SU-DHL-6 (cell line): ENCODE results near the gene MINPP1.
"Not testable (repeated sequence)": the region's sequence is repeated elsewhere in the genome, so short reads cannot be mapped to it uniquely, and the experiment has no call there.

ENCODE experiments used
- H2AFZ ChIP-seq: fragments of 200-600 bp; sonication (generic); 2 replicates; pipeline ENCODE4 v1.6.1; 2014; ENCODE audit warnings: low read depth, mild to moderate bottlenecking, moderate library complexity, mixed read lengths, antibody characterized with exemption, low read length; ENCODE audit not compliant: severe bottlenecking
- H3F3A ChIP-seq: fragments of 200-600 bp; shearing (Covaris generic); 2 replicates; pipeline ENCODE4 v1.6.0; 2016; ENCODE audit warnings: antibody characterized with exemption, mild to moderate bottlenecking; ENCODE audit not compliant: insufficient read depth
- H3K27ac ChIP-seq: fragments of 200-600 bp; sonication (generic); 2 replicates; pipeline ENCODE4 v1.5.1; 2016; ENCODE audit warnings: low read depth, mild to moderate bottlenecking, low read length, moderate library complexity, mixed read lengths
- H3K27me3 ChIP-seq: fragments of 200-600 bp; sonication (generic), shearing (Covaris generic); 2 replicates; pipeline ENCODE4 v1.6.0; 2014; ENCODE audit warnings: mild to moderate bottlenecking, low read length
- H3K36me3 ChIP-seq: fragments of 200-600 bp; sonication (generic); 2 replicates; pipeline ENCODE4 v1.6.1; 2014; ENCODE audit warnings: mild to moderate bottlenecking, low read length, mixed read lengths
- H3K4me2 ChIP-seq: fragments of 300-600, 200-600 bp; shearing (Covaris generic), sonication (generic); 2 replicates; pipeline ENCODE4 v1.6.0; 2014; ENCODE audit warnings: low read length, low read depth, mild to moderate bottlenecking; ENCODE audit not compliant: poor library complexity, severe bottlenecking
- H3K4me3 ChIP-seq: fragments of 200-600 bp; sonication (generic); 2 replicates; pipeline ENCODE4 v1.5.1; 2014; ENCODE audit warnings: antibody characterized with exemption, low read length, mild to moderate bottlenecking, mixed read lengths; ENCODE audit not compliant: insufficient read depth, poor library complexity, severe bottlenecking
- H3K79me2 ChIP-seq: fragments of 200-600 bp; sonication (generic); 2 replicates; pipeline ENCODE4 v1.6.1; 2014; ENCODE audit warnings: mild to moderate bottlenecking, low read length, moderate library complexity; ENCODE audit not compliant: insufficient read depth
- H3K9ac ChIP-seq: fragments of 200-600 bp; sonication (generic); 2 replicates; pipeline ENCODE4 v1.7.0; 2014; ENCODE audit warnings: mild to moderate bottlenecking, low read length
- H3K9me2 ChIP-seq: fragments of 200-600 bp; sonication (generic); replicated peaks from 2 replicates; pipeline ENCODE4 v1.6.1; 2014; ENCODE audit warnings: low read length; ENCODE audit not compliant: insufficient read depth
- H3K9me3 ChIP-seq: fragments of 200-600 bp; sonication (generic); 2 replicates; pipeline ENCODE4 v1.6.1; 2014; ENCODE audit warnings: low read length, mixed read lengths; ENCODE audit not compliant: insufficient read depth
- H4K20me1 ChIP-seq: fragments of 200-600 bp; sonication (generic); 2 replicates; pipeline ENCODE4 v1.6.1; 2014; ENCODE audit warnings: low read depth, mild to moderate bottlenecking, antibody characterized with exemption, low read length, moderate library complexity, mixed read lengths
- EZH2phosphoT487 ChIP-seq: fragments of 200-600 bp; sonication (generic), shearing (Covaris generic); conservative IDR thresholded peaks from 2 replicates; pipeline ENCODE4 v1.6.1; 2018; ENCODE audit warnings: mild to moderate bottlenecking, antibody characterized with exemption, low read length, moderate library complexity, mixed read lengths
- TF ChIP-seq, protein P1 (sequence below): fragments of 200-600 bp; sonication (generic); IDR thresholded peaks from one replicate; pipeline ENCODE4 v1.5.1; 2017; ENCODE audit warnings: antibody characterized with exemption, mild to moderate bottlenecking, low read length, moderate library complexity; ENCODE audit not compliant: insufficient read depth, poor library complexity, severe bottlenecking

MINPP1 gene

DNA sequence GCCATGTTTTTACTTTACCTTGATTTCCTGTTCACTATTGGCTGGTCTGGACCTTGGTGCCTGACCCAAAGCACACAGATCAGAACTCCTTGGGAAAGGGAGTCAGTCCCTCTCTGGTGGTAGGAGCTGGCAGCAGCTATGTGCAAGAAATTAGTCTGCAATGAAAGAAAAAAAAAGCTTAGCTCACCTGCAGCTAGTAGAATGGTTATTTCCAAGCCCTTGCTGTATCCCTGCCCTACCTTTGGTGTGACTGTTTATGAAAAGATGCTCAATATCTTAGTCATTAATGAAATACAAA lies 86.8 kb downstream of the MINPP1 start:
- H4K20me1 ChIP-seq, result no peaks in the 10 kb centered on the region
- H3F3A ChIP-seq, result no peaks in the 10 kb centered on the region
- H3K4me3 ChIP-seq, result no peak overlapping the region
- no peak overlapping the region for H3K27ac ChIP-seq
- no peak overlapping the region for H3K4me2 ChIP-seq
- no peak for TF ChIP-seq EZH2phosphoT487
- TF ChIP-seq, protein P1, sequence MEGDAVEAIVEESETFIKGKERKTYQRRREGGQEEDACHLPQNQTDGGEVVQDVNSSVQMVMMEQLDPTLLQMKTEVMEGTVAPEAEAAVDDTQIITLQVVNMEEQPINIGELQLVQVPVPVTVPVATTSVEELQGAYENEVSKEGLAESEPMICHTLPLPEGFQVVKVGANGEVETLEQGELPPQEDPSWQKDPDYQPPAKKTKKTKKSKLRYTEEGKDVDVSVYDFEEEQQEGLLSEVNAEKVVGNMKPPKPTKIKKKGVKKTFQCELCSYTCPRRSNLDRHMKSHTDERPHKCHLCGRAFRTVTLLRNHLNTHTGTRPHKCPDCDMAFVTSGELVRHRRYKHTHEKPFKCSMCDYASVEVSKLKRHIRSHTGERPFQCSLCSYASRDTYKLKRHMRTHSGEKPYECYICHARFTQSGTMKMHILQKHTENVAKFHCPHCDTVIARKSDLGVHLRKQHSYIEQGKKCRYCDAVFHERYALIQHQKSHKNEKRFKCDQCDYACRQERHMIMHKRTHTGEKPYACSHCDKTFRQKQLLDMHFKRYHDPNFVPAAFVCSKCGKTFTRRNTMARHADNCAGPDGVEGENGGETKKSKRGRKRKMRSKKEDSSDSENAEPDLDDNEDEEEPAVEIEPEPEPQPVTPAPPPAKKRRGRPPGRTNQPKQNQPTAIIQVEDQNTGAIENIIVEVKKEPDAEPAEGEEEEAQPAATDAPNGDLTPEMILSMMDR, result no peak
- H3K9me2 ChIP-seq, result no peaks in the 10 kb centered on the region
- no peaks in the 10 kb centered on the region for H3K79me2 ChIP-seq
- no peak overlapping the region for H2AFZ ChIP-seq
- no peaks in the 10 kb centered on the region for H3K9me3 ChIP-seq
- no peaks in the 10 kb centered on the region for H3K36me3 ChIP-seq
- H3K27me3 ChIP-seq, result no peaks in the 10 kb centered on the region
- H3K9ac ChIP-seq, result no peak overlapping the region

DNA sequence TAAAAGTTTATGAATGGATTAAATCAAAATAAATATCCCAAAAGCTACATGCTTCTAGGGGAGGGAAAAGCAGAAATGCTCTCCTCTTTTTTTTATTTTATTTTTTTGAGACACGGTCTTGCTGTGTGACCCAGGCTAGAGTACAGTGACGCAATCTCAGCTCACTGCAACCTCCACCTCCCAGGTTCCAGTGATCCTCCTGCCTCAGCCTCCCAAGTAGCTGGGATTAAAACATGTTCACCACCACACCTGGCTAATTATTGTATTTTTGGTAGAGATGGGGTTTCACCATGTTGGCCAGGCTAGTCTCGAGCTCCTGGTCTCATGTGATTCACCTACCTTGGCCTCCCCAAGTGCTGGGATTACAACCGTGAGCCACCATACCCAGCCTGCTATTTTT lies 88.2 kb downstream of the MINPP1 start:
- H3K9me3 ChIP-seq, H4K20me1 ChIP-seq, H3K79me2 ChIP-seq, H2AFZ ChIP-seq, H3K9ac ChIP-seq, H3K9me2 ChIP-seq, H3K4me2 ChIP-seq, H3F3A ChIP-seq, H3K36me3 ChIP-seq, H3K4me3 ChIP-seq, H3K27me3 ChIP-seq, H3K27ac ChIP-seq: not testable (repeated sequence)

DNA sequence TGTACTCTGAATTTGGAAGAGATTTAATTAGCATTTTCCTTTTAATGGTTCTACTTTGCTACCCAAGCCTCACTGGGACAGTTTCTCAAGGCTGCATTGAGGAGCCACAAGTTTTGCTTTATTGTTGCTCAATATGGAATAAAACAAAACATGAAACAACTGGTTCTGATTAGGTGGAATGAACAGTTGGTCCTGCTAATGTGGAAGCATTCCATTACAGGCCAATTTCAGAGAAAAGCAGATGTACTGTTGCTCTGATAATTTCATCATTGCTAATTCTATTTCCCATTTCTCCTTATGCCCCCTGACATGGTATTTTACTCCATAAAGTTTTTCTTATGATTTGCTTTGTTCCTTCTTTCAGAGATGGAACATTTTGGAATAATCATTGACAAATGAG lies 89.0 kb downstream of the MINPP1 start:
- no peak overlapping the region for H3K27ac ChIP-seq
- no peak overlapping the region for H3K4me3 ChIP-seq

DNA sequence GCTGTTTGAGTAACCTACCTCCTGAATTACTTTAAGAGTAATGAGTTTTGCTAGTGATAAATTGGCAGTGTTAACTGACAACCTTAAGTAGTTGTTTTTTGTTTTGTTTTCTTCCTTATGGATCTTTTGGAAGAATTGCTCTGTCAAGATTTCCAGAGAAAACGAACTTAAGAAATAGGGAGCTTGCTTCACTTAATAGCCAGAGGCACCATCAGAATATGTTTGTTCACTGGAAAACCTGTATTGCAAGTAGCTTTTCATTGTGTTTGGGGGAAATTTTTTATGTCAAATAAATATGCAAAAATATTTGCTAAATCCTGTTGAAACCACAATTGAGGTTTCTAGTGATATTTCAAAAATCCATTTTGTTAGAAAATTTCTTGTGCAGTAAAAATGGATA lies 89.5 kb downstream of the MINPP1 start:
- no peaks in the 10 kb centered on the region for H3K9me2 ChIP-seq
- H3F3A ChIP-seq, result no peaks in the 10 kb centered on the region
- no peaks in the 10 kb centered on the region for H3K9me3 ChIP-seq
- no peaks in the 10 kb centered on the region for H3K36me3 ChIP-seq
- TF ChIP-seq, protein P1, result no peak
- no peak for TF ChIP-seq EZH2phosphoT487
- no peak overlapping the region for H2AFZ ChIP-seq
- H3K27me3 ChIP-seq, result no peaks in the 10 kb centered on the region
- H3K27ac ChIP-seq, result no peak overlapping the region
- no peak overlapping the region for H3K9ac ChIP-seq
- H4K20me1 ChIP-seq, result no peaks in the 10 kb centered on the region
- no peak overlapping the region for H3K4me2 ChIP-seq
- H3K79me2 ChIP-seq, result no peaks in the 10 kb centered on the region
- no peak overlapping the region for H3K4me3 ChIP-seq

More for the DNA sequence above, 89.0 kb downstream of the MINPP1 start:
- no peaks in the 10 kb centered on the region for H3K9me3 ChIP-seq
- no peaks in the 10 kb centered on the region for H3F3A ChIP-seq
- no peaks in the 10 kb centered on the region for H3K36me3 ChIP-seq
- no peaks in the 10 kb centered on the region for H3K79me2 ChIP-seq
- TF ChIP-seq, protein P1, result no peak
- TF ChIP-seq EZH2phosphoT487, result no peak
- no peaks in the 10 kb centered on the region for H3K9me2 ChIP-seq
- no peaks in the 10 kb centered on the region for H4K20me1 ChIP-seq
- no peaks in the 10 kb centered on the region for H3K27me3 ChIP-seq
- no peak overlapping the region for H3K9ac ChIP-seq
- no peak overlapping the region for H3K4me2 ChIP-seq
- H2AFZ ChIP-seq, result no peak overlapping the region
